Stomach (tissue), 9 donors: ENCODE measurements around the gene TNS2. TPM values are rescaled to one million over a fixed set of nuclear protein-coding genes. Genes with fewer than 3 reads are reported as not detected.
A peak's percentile ranks its signal among the peaks of the same experiment; 100 is the strongest.

ENCODE experiments used
- DNase-seq, 2 donors: peaks; one replicate each; pipeline versions ENCODE4 v3.0.0 to v3.0.0-alpha.2; 2013 to 2019
- H3K27ac ChIP-seq, 5 donors: fragments of 200-600 bp in 4 of 5; sonication (generic) in 4 of 5; one replicate each; pipeline ENCODE4 v1.5.1; 2013 to 2019; ENCODE audit warnings: mild to moderate bottlenecking in 1 of 5, moderate library complexity in 1 of 5
- H3K27me3 ChIP-seq, 3 donors: fragments of 200-600 bp; sonication (generic); one replicate each; pipeline ENCODE4 v1.5.1; 2017 to 2019; ENCODE audit warnings: mixed run types in 1 of 3
- H3K36me3 ChIP-seq, 4 donors: fragments of 200-600 bp; sonication (generic); 1 replicate in 3 of 4; 2 replicates in 1 of 4; pipeline ENCODE4 v1.5.1; 2016 to 2019
- H3K4me1 ChIP-seq, 4 donors: fragments of 200-600 bp; sonication (generic); one replicate each; pipeline ENCODE4 v1.5.1; 2016 to 2019
- H3K4me3 ChIP-seq, 4 donors: fragments of 200-600 bp; sonication (generic) in 3 of 4; one replicate each; pipeline ENCODE4 v1.5.1; 2016 to 2019; ENCODE audit warnings: mild to moderate bottlenecking in 1 of 4
- H3K9me3 ChIP-seq, 4 donors: fragments of 200-600 bp; sonication (generic); one replicate each; pipeline ENCODE4 v1.5.1; 2016 to 2019
- EP300 ChIP-seq: sonication (generic); formaldehyde crosslinking; IDR thresholded peaks from one replicate; pipeline ENCODE4 v1.6.1; 2017; ENCODE audit warnings: antibody characterized with exemption
- POLR2A ChIP-seq, 4 donors: fragments of 450-650 bp; IDR thresholded peaks; one replicate each; pipeline ENCODE4 v1.6.1; 2016; ENCODE audit warnings: antibody characterized with exemption in 4 of 4, control low read depth in 2 of 4, mild to moderate bottlenecking in 1 of 4, moderate library complexity in 1 of 4
- POLR2AphosphoS5 ChIP-seq, 3 donors: sonication (generic); formaldehyde crosslinking; IDR thresholded peaks; one replicate each; pipeline ENCODE4 v1.6.1; 2016; ENCODE audit warnings: antibody characterized with exemption in 3 of 3
- WGBS, 5 donors: extraction: QIAGEN DNeasy Blood & Tissue Kit in 3 of 5; methylation state at CpG; one replicate each; pipeline versions ENCODE4 v1.1.5 to v1.1.7; 2013 to 2018; 5-methylcytosine and 5-hydroxymethylcytosine counted together
- intact Hi-C: fragments of 100-400 bp; cut with DNase I; formaldehyde crosslinking; loops from one replicate; pipeline ENCODE4 v1.15.1; 2023; ENCODE audit warnings: low total_unique reads
- polyA plus RNA-seq, 3 donors: library from polyadenylated mRNA; stranded (reverse); fragments of 200-250 nt; gene quantifications; one replicate each; pipeline ENCODE4 v1.2.3, GENCODE V29; 2013
- total RNA-seq, 5 donors: library from RNA; depleted of rRNA; stranded (reverse); fragments of >200 nt; gene quantifications; one replicate each; pipeline versions ENCODE4 v1.1.0 to v1.2.3, GENCODE V29; 2014 to 2016
- TF ChIP-seq, protein P1 (sequence below), 7 experiments: fragments of 450-650 bp in 4 of 7; fragments of 200-600 bp in 3 of 7; sonication (generic) in 3 of 7; IDR thresholded peaks; one replicate each; pipeline ENCODE4 v1.5.1; 2016 to 2019; ENCODE audit warnings: antibody characterized with exemption in 7 of 7, control low read depth in 2 of 7, mild to moderate bottlenecking in 1 of 7
- donor health status: healthy with polysubstance abuse.
- donor health status: Bipolar disorder and iron deficiency.
- donor health status: healthy.

TNS2 gene
- total and polyA plus RNA-seq, 8 donors: 38.5 to 164 (median 73.7) TPM

DNA sequence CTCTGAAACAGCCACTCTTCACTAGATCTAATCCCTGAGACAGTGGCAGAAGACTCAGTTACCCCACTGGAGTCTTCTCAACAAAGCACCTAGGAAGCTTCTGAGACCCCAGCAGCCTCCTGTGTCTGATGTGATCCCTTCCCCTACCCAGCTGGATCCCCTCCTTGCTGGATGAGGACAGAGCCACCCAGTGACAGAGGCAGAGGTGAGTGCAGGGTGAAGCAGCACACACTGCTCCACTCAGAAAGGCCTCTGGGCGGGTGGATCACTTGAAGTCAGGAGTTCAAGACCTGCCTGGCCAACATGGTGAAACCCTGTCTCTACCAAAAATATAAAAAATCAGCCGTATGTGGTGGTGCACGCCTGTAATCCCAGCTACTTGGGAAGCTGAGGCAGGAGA lies 26.6 kb downstream of the TNS2 start:
- no peak overlapping the region for H3K4me3 ChIP-seq
- H3K27ac ChIP-seq: peak overlapping the region in 2 of 5 donors; percentile 1 to 63
- H3K36me3 ChIP-seq: peaks cover 16 to 58% (median 52%) of the 10 kb centered on the region in 4 donors
- intact Hi-C loops: no loop called here
- 84 to 99% (median 93%) methylated on average over 2 to 3 of the region's 3 CpGs for WGBS, 5 donors
- peaks cover 46 to 83% (median 73%) of the 10 kb centered on the region in 4 donors for H3K4me1 ChIP-seq
- TF ChIP-seq, protein P1, sequence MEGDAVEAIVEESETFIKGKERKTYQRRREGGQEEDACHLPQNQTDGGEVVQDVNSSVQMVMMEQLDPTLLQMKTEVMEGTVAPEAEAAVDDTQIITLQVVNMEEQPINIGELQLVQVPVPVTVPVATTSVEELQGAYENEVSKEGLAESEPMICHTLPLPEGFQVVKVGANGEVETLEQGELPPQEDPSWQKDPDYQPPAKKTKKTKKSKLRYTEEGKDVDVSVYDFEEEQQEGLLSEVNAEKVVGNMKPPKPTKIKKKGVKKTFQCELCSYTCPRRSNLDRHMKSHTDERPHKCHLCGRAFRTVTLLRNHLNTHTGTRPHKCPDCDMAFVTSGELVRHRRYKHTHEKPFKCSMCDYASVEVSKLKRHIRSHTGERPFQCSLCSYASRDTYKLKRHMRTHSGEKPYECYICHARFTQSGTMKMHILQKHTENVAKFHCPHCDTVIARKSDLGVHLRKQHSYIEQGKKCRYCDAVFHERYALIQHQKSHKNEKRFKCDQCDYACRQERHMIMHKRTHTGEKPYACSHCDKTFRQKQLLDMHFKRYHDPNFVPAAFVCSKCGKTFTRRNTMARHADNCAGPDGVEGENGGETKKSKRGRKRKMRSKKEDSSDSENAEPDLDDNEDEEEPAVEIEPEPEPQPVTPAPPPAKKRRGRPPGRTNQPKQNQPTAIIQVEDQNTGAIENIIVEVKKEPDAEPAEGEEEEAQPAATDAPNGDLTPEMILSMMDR (IDR thresholded peaks at IDR 0.05): no peak
- TF ChIP-seq POLR2AphosphoS5 (IDR thresholded peaks at IDR 0.05) (no peak), EP300 (no peak), POLR2A (IDR thresholded peaks at IDR 0.05) (no peak)
- no peaks in the 10 kb centered on the region for H3K27me3 ChIP-seq
- no peaks in the 10 kb centered on the region for H3K9me3 ChIP-seq
- DNase-seq: no peak

DNA sequence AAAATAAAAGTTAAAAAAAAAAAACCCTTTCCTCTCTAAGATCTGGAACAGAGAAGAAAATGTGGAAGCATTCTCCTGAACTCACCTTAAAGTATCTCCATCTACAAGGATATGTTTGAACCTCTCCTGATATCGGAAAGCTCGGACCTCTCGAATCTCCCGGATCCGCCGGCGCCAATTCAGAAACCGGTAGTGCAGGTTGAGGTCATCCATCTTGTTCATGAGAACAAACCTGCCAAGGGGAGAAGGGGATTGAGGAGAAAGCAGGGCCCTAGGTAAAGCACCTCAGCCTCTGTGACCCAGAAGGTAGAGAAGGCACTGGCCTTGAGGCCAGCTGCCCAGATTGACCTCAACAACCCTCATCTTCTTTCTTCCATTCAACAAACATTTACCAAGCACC lies 27.2 kb downstream of the TNS2 start:
- H3K36me3 ChIP-seq: peaks cover 16 to 53% (median 47%) of the 10 kb centered on the region in 4 donors
- TF ChIP-seq EP300: no peak
- TF ChIP-seq POLR2AphosphoS5 (IDR thresholded peaks at IDR 0.05): no peak
- TF ChIP-seq, protein P1 (IDR thresholded peaks at IDR 0.05): no peak
- no peak for TF ChIP-seq POLR2A (IDR thresholded peaks at IDR 0.05)
- peak overlapping the region in 3 of 5 donors; percentile 6 to 29 (median 9) for H3K27ac ChIP-seq
- H3K4me1 ChIP-seq: peaks cover 40 to 77% (median 67%) of the 10 kb centered on the region in 4 donors
- peak in 1 of 2 donors; percentile 76 for DNase-seq
- no peaks in the 10 kb centered on the region for H3K9me3 ChIP-seq
- intact Hi-C loops: no loop called here
- H3K4me3 ChIP-seq: no peak overlapping the region
- WGBS, 5 donors: 16 to 64% (median 53%) methylated on average over 8 of the region's 8 CpGs
- H3K27me3 ChIP-seq: no peaks in the 10 kb centered on the region

DNA sequence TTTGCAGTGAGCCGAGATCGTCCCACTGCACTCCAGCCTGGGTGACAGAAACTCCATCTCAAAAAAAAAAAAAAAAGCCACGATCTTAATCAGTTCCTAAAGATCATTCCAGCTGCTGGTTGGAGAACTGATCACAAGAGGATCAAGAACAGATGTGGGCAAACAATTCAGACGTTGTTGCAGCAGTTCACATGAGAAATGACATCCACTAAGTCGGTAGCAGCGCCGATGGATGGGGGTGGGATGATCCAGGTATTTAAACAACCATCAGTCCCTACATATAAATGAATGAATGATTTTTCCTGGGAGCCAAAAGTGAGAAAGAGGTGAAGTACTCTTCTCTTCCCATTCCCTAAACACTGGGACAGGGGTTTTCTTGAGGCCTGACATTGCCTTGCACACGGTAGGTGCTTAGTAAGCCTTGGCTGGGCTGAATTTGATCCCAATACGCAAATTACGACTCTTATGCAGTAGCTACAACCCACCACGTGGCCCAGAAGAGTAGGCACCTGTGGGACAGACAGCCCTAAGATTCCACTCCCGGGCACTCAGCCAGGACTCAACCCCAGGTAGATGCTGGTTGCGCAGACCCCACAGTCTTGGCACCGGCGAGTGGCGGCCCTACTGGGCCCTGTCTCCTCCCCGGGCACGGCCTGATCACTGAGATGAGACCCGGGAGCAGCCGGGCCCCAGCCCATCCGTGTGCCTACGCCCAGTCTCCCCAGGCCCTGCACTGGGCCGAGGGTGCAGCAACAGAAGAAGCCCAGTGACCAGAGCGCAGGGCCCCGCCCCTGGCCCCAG lies 28.8 kb downstream of the TNS2 start:
- Histone ChIP-seq H3K4me3 (peak overlapping the region; percentile 73 to 85 (median 82)), H3K36me3 (peaks cover 10 to 38% (median 33%) of the 10 kb centered on the region in 4 donors), H3K4me1 (peaks cover 26 to 61% (median 52%) of the 10 kb centered on the region in 4 donors), H3K27ac (peak overlapping the region; percentile 89 to 95 (median 94)), H3K27me3 (no peaks in the 10 kb centered on the region), H3K9me3 (no peaks in the 10 kb centered on the region)
- DNase-seq: peak in 1 of 2 donors; percentile 49
- intact Hi-C loops: no loop called here
- WGBS, 5 donors: 16 to 35% (median 18%) methylated on average over 12 to 25 of the region's 25 CpGs
- TF ChIP-seq EP300 (no peak), POLR2A (IDR thresholded peaks at IDR 0.05) (no peak), POLR2AphosphoS5 (IDR thresholded peaks at IDR 0.05) (no peak)
- TF ChIP-seq, protein P1 (IDR thresholded peaks at IDR 0.05): no peak

DNA sequence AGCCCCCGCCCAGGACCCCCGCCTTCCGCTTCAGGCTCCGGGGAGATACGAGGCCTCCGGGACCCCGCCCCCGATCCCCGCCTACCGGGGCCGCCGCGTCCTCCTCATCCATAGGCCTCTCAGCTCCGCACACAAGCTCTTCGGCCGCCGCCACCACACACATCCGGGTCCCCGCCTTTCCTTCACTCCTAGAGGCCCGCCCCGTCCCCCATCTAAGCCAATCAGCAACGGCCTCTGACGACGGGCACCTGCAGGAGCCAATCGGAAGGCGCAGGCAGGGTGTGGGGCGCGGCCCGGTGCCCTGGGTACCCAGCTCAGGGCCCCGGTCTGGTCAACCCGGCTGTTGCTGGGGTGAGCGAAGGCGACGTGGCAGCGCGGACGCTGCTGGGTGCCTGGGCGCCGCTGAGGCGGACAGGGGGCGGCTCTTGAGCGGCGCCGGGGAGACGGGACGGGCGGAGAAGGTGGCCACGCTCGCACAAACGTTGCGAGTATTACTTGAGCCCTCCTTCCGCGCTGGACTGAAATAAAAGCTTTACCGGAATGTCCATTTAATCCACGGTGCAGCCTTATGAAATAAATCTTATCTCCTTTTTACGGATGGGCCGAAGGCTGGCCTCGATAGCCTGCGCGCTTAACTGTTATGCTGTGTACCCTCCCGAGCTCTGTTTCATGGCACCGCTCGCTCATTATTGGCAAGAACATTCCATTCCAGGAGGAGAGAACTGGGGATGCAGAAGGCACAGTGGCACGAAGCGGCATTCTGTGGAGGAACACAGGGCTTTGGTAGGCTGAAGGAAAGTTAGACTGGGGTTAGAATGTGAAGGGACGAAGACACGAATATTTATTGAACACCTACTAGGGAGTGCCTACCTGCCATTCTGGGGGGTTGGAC lies 29.6 kb downstream of the TNS2 start, which contains the start of gene SPRYD3:
TSS of gene SPRYD3 (minus strand) at position 165 of the 892 bp plus-strand sequence. CDS start at position 108, 57 bp downstream.
- H3K4me3 ChIP-seq: peak within 1 kb of the TSS; percentile 73 to 85 (median 82)
- peak; percentile 97 to 99 for DNase-seq
- no peaks in the 10 kb centered on the region for H3K27me3 ChIP-seq
- TF ChIP-seq POLR2A (IDR thresholded peaks at IDR 0.05) (peak in 2 of 4 donors; percentile 13 to 40), POLR2AphosphoS5 (IDR thresholded peaks at IDR 0.05) (peak; percentile 53 to 96 (median 96)), EP300 (no peak)
- H3K27ac ChIP-seq: peak within 1 kb of the TSS; percentile 89 to 95 (median 94)
- no peaks in the 10 kb centered on the region for H3K9me3 ChIP-seq
- peaks cover 19 to 53% (median 44%) of the 10 kb centered on the region in 4 donors for H3K4me1 ChIP-seq
- H3K36me3 ChIP-seq: peaks cover 10 to 31% (median 28%) of the 10 kb centered on the region in 4 donors
- 1 to 4% (median 2%) methylated on average over 39 to 67 of the region's 67 CpGs for WGBS, 5 donors
- intact Hi-C loops: no loop called here
